ENCODE data around the gene TMEM167B.
"Not testable (repeated sequence)": the region's sequence is repeated elsewhere in the genome, so short reads cannot be mapped to it uniquely, and the experiment has no call there.

The TMEM167B gene

DNA sequence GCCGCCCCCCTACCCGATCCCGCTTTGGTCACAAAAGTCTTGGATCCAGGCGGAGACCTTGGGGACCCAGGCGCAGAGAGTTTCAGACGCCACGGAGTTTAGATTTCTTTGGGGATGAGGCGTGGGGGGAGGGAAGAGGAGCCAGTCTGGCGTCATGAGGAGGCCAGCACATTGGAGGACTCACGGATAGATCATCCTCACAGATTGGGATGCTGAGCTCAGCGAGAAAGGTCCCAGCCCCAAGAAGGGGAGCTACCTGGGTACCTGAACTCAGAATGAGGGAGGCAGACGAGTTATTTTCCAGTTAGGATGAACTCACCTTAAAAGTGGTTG lies 23.7 kb downstream of the TMEM167B start:
- DNase-seq = no peak

DNA sequence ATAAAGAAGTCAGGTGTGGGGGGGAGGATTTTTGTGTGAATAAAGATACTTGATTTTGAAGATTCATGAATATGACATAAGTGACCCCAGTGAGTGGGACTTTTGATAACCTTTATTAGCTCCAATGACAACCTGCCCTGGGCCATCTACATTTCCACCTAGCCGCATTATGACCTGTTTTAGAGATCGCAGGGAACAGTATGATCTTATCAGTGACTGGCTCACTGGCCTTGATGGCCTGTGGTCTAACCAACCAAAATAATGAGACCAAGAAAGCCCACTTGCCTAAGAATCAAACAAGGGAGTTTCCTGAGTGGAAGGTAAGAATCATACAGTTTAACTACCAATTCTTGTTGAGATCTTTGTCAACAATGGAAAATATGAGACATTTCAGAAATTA lies 25.1 kb downstream of the TMEM167B start:
- DNase-seq = no peak

DNA sequence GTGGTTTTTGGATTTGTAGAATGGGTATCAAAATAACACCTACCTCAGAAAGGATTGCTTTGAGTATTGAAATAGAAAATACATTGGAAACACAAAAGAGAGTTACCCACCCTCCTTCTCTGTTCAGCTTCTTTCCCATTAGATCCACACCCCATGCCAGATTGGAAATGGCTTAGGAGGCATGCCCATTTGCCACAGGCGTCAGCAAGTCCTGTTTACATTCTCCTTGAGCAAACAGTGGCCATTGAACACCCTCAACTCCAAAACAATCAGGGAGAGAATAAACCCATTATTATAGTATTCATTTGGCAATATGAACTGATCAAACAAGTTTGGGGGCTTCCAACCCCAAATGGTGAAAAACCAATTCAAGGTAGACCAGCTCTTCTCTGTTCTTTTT lies 25.7 kb downstream of the TMEM167B start:
- no peak for DNase-seq

DNA sequence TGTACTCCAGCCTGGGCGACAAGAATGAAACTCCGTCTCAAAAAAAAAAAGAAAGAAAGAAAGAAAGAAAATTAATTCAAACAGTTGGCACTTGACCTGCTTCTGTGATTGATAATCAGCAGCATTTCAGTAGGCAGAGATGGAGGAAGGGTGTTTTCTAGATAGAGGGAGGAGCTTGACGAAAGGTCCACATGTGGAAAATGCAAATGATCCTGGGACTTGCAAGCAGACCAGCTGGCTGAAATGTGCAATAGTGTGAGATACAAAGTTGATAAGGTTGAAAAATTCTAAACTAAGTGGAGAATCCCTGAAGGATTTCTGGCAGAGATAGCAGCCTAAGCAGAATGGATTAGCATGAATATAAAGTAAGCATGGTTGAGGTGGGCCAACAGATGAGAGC lies 27.5 kb downstream of the TMEM167B start:
- no peak for DNase-seq

DNA sequence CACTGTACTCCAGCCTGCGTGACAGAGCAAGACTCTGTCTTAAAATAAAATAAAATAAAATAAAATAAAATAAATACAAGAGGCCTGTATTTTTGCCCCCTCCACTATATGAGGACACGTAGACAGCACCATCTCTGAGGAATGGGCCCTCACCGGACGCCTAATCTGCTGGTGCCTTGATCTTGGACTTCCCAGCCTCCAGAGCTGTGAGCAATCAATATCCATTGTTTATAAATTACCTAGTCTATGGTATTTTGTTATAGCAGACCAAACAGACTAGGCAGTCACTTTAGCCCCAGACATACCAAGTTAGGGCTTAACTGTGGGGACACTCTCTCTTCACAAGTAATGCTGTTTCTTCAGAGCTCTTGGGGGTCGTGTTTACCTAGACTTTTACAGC lies 29.8 kb downstream of the TMEM167B start:
- no peak for DNase-seq

DNA sequence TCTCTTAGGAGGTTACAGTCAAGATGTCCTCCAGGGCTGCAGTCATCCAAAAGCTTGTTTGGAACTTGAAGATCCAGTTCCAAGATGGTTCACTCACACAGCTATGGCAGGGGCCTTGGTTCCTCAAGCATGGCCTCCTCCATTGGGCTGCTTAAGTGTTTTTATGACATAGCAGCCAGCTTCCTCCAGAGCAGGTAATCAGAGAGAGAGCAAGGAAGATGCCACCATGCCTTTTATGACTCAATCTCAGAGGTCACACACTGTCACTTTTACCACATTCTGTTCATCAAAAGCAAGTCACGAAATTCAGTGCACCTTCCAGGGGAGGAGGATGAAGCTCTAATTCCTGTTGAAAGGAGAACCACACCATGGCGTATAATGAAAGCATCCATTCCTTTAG lies 40.5 kb downstream of the TMEM167B start:
- no peak for DNase-seq

DNA sequence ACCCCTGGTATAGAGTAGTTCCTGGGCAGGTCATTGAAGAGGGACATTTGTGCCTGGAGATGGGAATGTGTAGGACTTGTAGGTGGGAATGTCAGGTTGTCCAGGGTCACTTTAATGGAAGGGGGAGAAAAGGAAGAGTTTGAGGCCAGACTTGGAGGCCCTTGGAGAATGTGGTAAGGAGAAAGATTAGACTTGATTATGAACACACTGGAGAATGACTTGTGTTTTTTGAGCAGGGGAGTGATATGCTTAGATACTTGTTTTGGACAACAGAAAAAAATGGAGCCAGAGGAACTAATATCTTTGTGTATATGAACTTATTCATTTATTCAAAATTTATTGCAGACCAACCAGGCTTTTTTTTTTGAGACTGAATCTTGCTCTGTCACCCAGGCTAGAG lies 41.2 kb downstream of the TMEM167B start:
- no peak for DNase-seq

DNA sequence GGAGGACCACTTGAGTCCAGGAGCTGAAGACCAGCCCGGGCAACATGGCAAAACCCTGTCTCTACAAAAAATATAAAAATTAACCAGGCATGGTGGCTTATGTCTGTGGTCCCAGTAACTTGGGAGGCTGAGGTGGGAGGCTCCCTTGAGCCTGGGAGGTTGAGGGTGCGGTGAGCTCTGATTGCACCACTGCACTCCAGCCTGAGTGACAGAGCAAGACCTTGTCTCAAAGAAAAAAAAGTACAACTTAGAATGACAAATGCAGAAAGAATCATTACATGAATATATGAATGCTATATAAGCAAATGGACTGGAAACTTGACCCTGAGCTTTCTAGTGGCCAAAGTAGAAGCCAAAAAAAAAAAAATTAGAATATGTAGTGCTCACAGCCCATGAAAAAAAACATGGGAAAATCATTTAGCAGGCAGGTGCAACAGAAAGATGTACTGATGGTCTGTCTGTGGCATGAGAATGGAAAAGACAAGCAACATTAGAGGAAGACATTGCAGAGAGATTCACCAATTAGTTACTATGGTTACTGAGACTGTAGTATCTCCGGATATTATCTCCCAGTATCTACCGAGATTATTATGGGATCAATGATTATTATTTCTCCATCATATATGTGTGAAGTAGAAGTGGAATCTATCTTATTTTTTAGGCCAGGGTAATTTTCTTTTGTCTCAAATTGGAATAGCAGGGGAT lies 42.6 kb downstream of the TMEM167B start:
- no peak for DNase-seq

DNA sequence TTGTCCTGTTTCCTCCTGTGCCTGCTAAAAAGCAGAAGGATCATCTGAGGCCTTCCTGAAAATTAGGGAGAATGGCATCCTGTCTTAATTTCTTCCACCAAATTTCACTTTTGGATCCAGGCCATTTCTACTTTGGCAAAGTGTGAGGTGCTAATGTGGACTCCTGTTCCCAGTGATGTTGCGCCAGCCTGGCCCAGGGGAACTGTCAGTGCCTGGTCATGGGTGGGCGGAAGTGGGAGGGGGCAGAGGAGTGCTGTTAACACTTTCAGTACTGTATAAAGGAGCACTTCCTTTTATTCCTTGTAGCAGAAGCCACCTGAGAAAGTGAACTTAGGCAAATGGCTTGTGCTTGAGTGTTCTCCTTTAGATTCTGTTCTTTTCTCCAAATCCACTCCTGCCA lies 43.3 kb downstream of the TMEM167B start:
- DNase-seq = no peak

DNA sequence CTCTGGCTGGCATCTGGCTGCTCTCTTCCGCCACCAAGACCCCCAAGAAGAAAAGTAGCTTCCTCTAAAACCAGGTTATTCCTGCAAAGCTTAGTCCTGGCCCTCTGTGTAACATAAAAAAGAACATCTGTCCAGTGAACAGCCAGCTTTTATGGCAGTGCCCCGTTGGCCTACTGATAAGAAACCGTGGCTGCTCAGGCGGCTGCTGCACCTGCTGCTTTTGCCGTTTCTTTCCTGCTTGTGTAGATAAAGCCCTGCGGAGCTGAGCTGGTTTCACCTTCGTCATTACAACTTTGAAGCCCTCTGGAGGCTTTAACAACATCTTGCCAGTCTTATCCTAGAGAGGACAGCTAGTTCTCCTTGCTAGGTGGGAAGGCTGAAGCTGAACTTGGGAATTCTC lies 43.9 kb downstream of the TMEM167B start:
- no peak for DNase-seq

DNA sequence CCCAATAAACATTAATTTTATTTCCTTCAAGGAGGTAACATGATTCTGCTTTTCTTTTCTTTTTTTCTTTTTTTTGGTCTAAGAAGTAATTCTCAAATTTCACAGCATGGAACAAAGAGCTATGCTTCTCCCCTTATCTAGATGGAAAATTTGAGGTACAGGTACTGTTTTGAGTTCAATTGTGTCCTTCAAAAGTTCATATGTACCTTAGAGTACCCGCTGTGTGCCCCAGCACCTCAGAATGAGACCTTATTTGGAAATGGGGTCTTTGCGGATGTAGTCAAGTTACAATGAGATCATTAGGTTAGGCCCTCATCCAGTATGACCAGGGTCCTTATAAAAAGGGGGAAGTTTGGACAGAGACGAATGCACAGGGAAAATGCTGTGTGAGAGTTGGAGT lies 45.4 kb downstream of the TMEM167B start:
- DNase-seq = no peak

DNA sequence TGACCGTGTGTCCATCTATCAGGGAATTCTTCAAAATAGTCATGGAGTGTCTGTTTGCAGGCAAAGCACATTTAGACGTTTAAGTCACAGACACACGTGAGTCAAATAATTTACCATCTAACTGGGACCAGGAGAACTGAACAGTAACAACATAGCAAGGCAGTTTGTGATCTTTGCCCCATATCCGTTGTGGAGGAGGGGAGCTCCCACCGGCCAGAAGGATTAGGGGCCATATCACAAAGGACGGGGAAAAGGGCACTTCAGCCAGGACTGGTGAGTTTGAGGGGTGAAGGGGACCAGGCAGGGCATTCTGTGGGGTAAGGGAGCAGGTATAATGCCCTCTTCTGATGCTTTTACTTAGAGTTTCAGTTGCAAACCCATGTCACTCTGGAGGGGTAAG lies 46.2 kb downstream of the TMEM167B start:
- no peak for DNase-seq

DNA sequence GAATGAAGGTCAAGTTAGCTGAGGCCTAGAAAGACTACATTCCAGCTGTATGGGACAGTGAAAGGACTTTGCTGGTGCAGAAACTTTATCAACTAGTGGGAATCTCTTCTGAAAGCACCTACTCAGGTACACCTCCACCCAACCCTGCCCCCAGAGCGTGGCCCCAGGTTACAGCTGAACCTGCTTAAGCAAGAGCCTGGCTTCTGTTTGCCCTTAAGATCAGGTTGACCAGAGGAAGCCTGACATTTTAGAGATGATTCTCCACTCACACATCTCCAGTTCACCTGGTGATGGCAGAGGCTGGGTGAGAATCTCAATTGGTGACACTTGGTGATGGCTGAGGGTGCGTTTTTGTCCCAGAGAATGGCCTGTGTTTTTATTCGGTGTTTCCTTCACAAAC lies 47.4 kb downstream of the TMEM167B start:
- DNase-seq = no peak

DNA sequence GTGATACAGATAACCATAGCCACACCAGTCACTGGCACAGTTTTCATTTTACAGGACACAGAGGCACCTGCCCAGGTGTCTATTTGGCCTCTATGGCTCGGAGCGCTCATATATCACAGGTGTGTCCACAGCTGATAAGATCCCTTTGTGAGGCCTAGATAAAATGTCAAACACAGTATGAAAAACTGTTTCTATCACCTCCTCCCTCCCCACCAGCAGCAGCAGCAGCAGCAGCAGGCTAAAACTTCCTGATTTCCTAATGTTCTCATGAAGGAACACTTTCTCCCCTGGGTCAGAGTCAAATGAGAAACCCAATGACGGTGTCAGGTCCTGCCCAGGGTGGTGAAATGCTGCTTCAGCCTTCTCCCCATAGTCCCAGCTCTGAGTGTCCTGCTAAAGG lies 47.8 kb downstream of the TMEM167B start:
- no peak for DNase-seq

DNA sequence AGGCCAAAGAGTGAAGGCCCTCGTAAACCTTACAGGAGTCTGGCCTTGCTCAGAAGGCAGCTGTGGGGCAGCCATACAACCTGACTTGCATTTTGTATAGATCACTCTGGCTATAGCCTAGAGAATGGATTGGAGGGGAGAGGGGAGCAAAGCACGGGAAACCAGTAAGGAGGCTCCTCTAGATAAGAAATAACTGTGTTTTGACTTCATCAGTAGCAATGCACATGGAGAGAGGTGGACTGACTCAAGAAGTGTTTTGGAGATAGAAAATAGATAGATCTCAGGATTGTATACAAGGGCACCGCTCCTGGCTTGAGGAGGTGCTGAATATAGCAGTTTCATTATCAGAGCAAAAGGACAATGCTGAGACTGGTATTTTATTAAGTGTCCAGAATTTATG lies 49.8 kb downstream of the TMEM167B start:
- DNase-seq = no peak

DNA sequence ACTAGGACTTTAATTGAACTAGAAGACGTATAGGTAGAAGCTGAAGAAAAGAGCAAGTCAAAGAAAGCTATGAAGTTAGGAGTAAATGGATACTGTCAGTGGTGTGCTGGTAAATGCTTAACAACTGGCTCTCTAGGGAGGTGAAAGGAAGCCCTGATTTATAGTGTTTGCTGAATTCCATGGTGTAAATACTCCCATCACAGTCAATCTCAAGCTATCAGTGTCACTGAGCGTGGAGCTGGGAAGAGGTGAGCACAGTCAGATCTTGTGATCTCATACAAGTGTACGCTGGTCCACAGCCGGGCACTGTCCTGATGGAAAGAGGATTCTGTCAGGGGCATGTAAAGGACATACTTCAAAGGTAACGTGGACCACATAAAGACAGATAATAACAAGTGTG lies 51.7 kb downstream of the TMEM167B start:
- DNase-seq = no peak

DNA sequence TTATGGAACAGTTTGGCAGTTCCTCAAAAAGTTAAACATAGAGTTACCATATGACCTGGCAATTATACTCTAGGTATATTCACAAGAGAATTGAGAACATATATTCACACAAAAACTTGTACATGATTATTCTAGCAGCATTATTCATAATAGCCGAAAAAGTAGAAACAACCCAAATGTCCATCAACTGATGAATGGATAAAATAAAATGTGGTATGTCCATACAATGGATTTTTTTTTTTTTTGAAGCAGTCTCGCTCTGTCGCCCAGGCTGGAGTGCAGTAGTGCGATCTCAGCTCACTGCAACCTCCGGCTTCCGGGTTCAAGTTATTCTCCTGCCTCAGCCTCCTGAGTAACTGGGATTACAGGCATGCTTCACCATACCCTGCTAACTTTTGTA lies 52.2 kb downstream of the TMEM167B start:
- not testable (repeated sequence) for DNase-seq

Data from DMS79 (cell line).